ENCODE data around the gene TNPO2. TPM values are rescaled to one million over a fixed set of nuclear protein-coding genes. Genes with fewer than 3 reads are reported as not detected.

Gene TNPO2
- polyA plus RNA-seq, 6 donors from 2014 or later = 1.7 to 3.5 (median 2.7) TPM; not detected in 1

GRCh38 chr19:12754465-12755196, 30.9 kb upstream of the TNPO2 start:
- ATAC-seq (ENCODE audit: low read depth in 2 of 2) = no peak
- H3K27me3 Mint-ChIP-seq = peaks cover 3 to 63% (median 48%) of the 10 kb centered on the region in 3 donors
- peaks cover 5 to 9% (median 7%) of the 10 kb centered on the region in 3 donors for H3K4me1 Mint-ChIP-seq

DNA sequence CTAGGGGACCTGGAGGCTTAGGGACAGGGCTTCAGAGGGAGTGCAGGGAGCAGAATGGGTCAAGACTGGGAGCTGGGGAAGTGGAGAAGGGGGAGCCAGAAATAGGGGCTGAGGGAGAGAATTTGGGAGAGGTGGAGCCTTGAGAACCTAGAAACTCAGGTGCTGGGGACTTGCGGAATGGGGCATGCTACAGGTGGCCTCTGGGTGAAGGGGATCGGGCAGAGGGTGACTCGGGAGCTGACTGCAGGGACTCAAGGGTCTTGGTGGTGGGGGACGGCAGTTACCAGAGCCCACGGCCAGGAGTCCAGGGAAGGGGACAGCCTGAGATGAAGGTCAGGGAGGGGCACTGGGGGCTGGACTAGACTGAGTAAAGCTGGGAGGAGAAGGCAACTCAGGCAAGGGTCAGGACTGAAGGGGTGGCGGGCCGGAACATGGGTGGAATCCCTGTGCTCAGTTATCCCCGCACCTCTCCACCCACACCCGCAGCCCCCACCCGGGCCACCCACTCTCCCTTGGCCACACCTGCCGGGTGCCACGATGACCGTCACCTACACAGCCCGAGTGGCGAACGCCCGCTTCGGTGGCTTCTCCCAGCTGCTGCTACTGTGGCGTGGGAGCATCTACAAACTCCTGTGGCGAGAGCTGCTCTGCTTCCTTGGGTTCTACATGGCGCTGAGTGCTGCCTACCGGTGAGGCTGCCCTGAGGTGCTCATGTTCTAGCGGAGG, 28.5 kb upstream of the TNPO2 start:
- no peak overlapping the region for H3K4me3 Mint-ChIP-seq
- DNase-seq (no peak), ATAC-seq (ENCODE audit: low read depth in 2 of 2) (no peak)
- H3K27me3 Mint-ChIP-seq = peaks cover 3 to 71% (median 48%) of the 10 kb centered on the region in 3 donors
- peaks cover 12 to 13% of the 10 kb centered on the region in 2 donors for H3K36me3 Mint-ChIP-seq
- H3K9me3 Mint-ChIP-seq = peaks cover 5 to 11% (median 9%) of the 10 kb centered on the region in 7 donors
- H3K27ac Mint-ChIP-seq = no peak overlapping the region
- H3K4me1 Mint-ChIP-seq = peaks cover 4 to 19% (median 5%) of the 10 kb centered on the region in 3 donors

More at GRCh38 chr19:12754465-12755196, 30.9 kb upstream of the TNPO2 start:
- no peak for DNase-seq
- no peaks in the 10 kb centered on the region for H3K9me3 Mint-ChIP-seq
- H3K36me3 Mint-ChIP-seq = no peaks in the 10 kb centered on the region
- no peak overlapping the region for H3K4me3 Mint-ChIP-seq
- H3K27ac Mint-ChIP-seq = no peak overlapping the region

- no peak within 1 kb of the TSS for H3K4me3 Mint-ChIP-seq
- H3K27ac Mint-ChIP-seq = no peak within 1 kb of the TSS
- peaks cover 4 to 19% (median 5%) of the 10 kb centered on the region in 3 donors for H3K4me1 Mint-ChIP-seq
- peaks cover 3 to 71% (median 48%) of the 10 kb centered on the region in 3 donors for H3K27me3 Mint-ChIP-seq
- peaks cover 5 to 11% (median 9%) of the 10 kb centered on the region in 7 donors for H3K9me3 Mint-ChIP-seq
- ATAC-seq (ENCODE audit: low read depth in 2 of 2) (no peak), DNase-seq (no peak)
- H3K36me3 Mint-ChIP-seq = peaks cover 12 to 15% of the 10 kb centered on the region in 2 donors
These were observed 27.9 kb upstream of the TNPO2 start, which contains the start of gene BEST2 for GRCh38 chr19:12751635-12752034. Gene BEST2 (plus strand): TSS chr19:12751791. CDS start chr19:12752593, 802 bp downstream.

GRCh38 chr19:12750851-12751250, 27.1 kb upstream of the TNPO2 start:
- H3K36me3 Mint-ChIP-seq = peaks cover 12 to 18% of the 10 kb centered on the region in 2 donors
- H3K4me3 Mint-ChIP-seq = no peak overlapping the region
- H3K27ac Mint-ChIP-seq = no peak overlapping the region
- ATAC-seq (ENCODE audit: low read depth in 2 of 2) (no peak), DNase-seq (no peak)
- H3K27me3 Mint-ChIP-seq = peaks cover 3 to 63% (median 42%) of the 10 kb centered on the region in 3 donors
- peaks cover 4 to 19% (median 5%) of the 10 kb centered on the region in 3 donors for H3K4me1 Mint-ChIP-seq
- peaks cover 5 to 11% (median 9%) of the 10 kb centered on the region in 7 donors for H3K9me3 Mint-ChIP-seq

DNA sequence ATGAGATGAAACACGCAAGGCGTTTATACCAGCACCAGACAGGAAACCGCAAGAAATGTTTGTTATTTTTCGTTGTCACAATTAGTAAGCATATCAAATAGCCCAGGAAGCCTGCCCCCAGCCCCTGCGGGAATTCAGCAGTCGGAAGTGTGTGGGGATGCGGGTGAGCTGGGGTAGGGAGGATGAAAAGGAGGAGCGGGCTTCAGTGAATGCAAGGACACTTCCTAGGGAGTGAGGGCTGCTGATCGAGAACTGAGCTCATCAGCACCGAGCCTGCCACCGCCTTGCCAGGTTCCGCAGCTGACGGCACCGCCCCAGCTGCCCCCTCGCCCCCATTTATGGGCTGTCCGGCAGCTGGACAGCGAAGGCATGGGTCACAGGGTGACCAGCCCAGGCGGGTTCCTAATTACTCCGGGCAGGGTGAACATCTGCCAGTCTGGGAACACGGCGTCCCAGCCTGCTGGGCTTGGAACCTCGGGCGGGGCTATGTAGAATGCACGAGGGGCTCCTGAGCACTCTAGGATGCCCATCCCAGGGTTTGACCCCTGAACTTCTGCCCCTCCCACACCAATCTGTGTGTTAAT, 26.3 kb upstream of the TNPO2 start:
- Mint-ChIP-seq H3K4me1 (peaks cover 4 to 19% (median 5%) of the 10 kb centered on the region in 3 donors), H3K4me3 (peak overlapping the region in 4 of 8 donors; percentile 18 to 51 (median 28)), H3K36me3 (peaks cover 12 to 27% of the 10 kb centered on the region in 2 donors), H3K27me3 (peaks cover 3 to 55% (median 36%) of the 10 kb centered on the region in 3 donors), H3K9me3 (peaks cover 5 to 11% (median 9%) of the 10 kb centered on the region in 7 donors), H3K27ac (peak overlapping the region in 2 of 6 donors; percentile 44 to 49)
- DNase-seq = no peak
- peak; percentile 35 to 45 for ATAC-seq (ENCODE audit: low read depth in 2 of 2)

GRCh38 chr19:12748489-12748888, 24.8 kb upstream of the TNPO2 start:
- peaks cover 5 to 11% (median 9%) of the 10 kb centered on the region in 7 donors for H3K9me3 Mint-ChIP-seq
- H3K4me1 Mint-ChIP-seq = peaks cover 4 to 19% (median 5%) of the 10 kb centered on the region in 3 donors
- ATAC-seq (ENCODE audit: low read depth in 2 of 2) (no peak), DNase-seq (no peak)
- peaks cover 12 to 27% of the 10 kb centered on the region in 2 donors for H3K36me3 Mint-ChIP-seq
- H3K27me3 Mint-ChIP-seq = peaks cover 3 to 44% (median 28%) of the 10 kb centered on the region in 3 donors
- H3K27ac Mint-ChIP-seq = peak overlapping the region in 1 of 6 donors; percentile 53
- peak overlapping the region in 1 of 8 donors; percentile 29 for H3K4me3 Mint-ChIP-seq

DNA sequence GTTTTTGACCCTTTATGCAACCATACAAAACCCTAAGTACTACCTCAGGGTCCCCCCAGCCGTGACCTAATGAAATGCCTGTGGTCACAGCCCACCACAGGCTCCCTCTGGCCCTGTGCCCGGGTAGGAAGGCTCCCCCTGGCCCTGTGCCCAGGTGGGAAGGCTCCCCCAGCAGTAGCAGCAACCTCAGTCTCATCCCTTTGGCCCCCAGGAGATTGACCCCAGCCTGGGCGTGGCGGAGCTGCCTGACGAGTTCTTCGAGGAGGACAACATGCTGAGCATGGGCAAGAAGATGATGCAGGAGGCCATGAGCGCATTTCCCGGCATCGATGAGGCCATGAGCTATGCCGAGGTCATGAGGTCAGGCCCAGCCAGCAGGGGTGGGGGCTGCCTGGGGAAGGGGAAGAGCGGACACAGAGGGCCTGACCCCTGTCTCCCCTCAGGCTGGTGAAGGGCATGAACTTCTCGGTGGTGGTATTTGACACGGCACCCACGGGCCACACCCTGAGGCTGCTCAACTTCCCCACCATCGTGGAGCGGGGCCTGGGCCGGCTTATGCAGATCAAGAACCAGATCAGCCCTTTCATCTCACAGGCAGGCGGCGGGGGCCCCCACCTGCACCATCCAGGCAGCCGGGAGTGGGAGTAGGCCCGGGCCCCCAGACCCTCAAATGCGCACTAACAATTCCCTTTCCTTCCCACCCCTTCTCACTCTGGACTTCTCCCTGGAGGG, 21.6 kb upstream of the TNPO2 start:
- no peak for DNase-seq
- H3K36me3 Mint-ChIP-seq = peaks cover 17 to 27% of the 10 kb centered on the region in 2 donors
- peaks cover 6 to 30% (median 8%) of the 10 kb centered on the region in 3 donors for H3K4me1 Mint-ChIP-seq
- peaks cover 5 to 13% (median 9%) of the 10 kb centered on the region in 7 donors for H3K9me3 Mint-ChIP-seq
- H3K4me3 Mint-ChIP-seq = no peak overlapping the region
- no peak for ATAC-seq (ENCODE audit: low read depth in 2 of 2)
- H3K27me3 Mint-ChIP-seq = peaks cover 0 to 15% (median 5%) of the 10 kb centered on the region in 3 donors
- H3K27ac Mint-ChIP-seq = peak overlapping the region in 1 of 6 donors; percentile 54

DNA sequence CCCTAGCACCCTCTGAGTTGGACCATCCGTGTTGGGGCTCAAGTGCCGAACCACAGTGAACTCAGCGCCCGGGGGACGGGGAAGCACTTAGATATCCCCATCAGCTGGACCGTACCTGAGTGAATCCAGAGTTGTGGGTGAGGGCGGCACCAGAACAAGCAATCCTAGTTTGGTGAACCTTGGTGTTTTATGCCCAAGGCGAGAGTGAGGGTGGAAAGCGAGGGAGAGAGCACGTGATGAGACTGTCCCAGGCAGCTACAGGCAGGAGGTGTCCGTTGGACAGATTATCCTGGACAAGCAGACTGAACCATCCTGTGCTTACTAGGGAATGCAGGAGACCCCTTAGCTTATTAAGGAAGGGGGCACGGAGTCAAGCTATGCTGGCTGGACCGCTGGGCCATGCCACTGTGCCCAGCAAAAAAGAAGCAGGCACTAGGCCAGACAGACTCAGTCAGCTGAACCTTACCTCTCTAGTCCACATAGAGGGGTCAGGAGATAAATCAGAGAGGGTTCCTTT, 14.2 kb upstream of the TNPO2 start:
- Mint-ChIP-seq H3K4me1 (peaks cover 30 to 46% (median 40%) of the 10 kb centered on the region in 3 donors), H3K27me3 (no peaks in the 10 kb centered on the region), H3K36me3 (peaks cover 3 to 7% of the 10 kb centered on the region in 2 donors), H3K27ac (peak overlapping the region in 5 of 6 donors; percentile 96 to 99 (median 98)), H3K9me3 (peaks cover 0 to 2% (median 0%) of the 10 kb centered on the region in 7 donors), H3K4me3 (peak overlapping the region; percentile 89 to 100 (median 100))
- no peak for DNase-seq
- ATAC-seq (ENCODE audit: low read depth in 2 of 2) = no peak

GRCh38 chr19:12736995-12737834, 13.5 kb upstream of the TNPO2 start, which contains the start of gene GET3:
Gene GET3 (plus strand): TSS chr19:12737497. CDS start chr19:12737506, 9 bp downstream.
- ATAC-seq (ENCODE audit: low read depth in 2 of 2) = peak; percentile 78 to 81
- DNase-seq = peak; percentile 85
- peaks cover 0 to 7% of the 10 kb centered on the region in 2 donors for H3K36me3 Mint-ChIP-seq
- H3K27ac Mint-ChIP-seq = peak within 1 kb of the TSS; percentile 96 to 99 (median 98)
- H3K9me3 Mint-ChIP-seq = no peaks in the 10 kb centered on the region
- no peaks in the 10 kb centered on the region for H3K27me3 Mint-ChIP-seq
- peaks cover 33 to 50% (median 45%) of the 10 kb centered on the region in 3 donors for H3K4me1 Mint-ChIP-seq
- peak within 1 kb of the TSS; percentile 89 to 100 (median 100) for H3K4me3 Mint-ChIP-seq

GRCh38 chr19:12733369-12734214, 9.9 kb upstream of the TNPO2 start:
- H3K4me1 Mint-ChIP-seq = peaks cover 47 to 73% (median 65%) of the 10 kb centered on the region in 3 donors
- peak overlapping the region; percentile 89 to 99 (median 96) for H3K4me3 Mint-ChIP-seq
- no peaks in the 10 kb centered on the region for H3K27me3 Mint-ChIP-seq
- peak overlapping the region; percentile 94 to 99 (median 97) for H3K27ac Mint-ChIP-seq
- H3K9me3 Mint-ChIP-seq = no peaks in the 10 kb centered on the region
- peaks cover 9 to 14% of the 10 kb centered on the region in 2 donors for H3K36me3 Mint-ChIP-seq
- peak; percentile 41 for DNase-seq
- peak; percentile 8 to 15 for ATAC-seq (ENCODE audit: low read depth in 2 of 2)

GRCh38 chr19:12731337-12731736, 7.6 kb upstream of the TNPO2 start:
- Mint-ChIP-seq H3K27me3 (no peaks in the 10 kb centered on the region), H3K9me3 (no peaks in the 10 kb centered on the region), H3K4me1 (peaks cover 35 to 64% (median 56%) of the 10 kb centered on the region in 3 donors), H3K36me3 (peaks cover 9 to 12% of the 10 kb centered on the region in 2 donors), H3K4me3 (peak overlapping the region in 5 of 8 donors; percentile 4 to 97 (median 35)), H3K27ac (no peak overlapping the region)
- ATAC-seq (ENCODE audit: low read depth in 2 of 2) (no peak), DNase-seq (no peak)

Data from naive B cell (primary cell).